Left ventricle myocardium inferior (tissue), 1 donor: Measurements from ENCODE around the gene ADAMTSL3. TPM values are rescaled to one million over a fixed set of nuclear protein-coding genes. Genes with fewer than 3 reads are reported as not detected.
A peak's percentile ranks its signal among the peaks of the same experiment; 100 is the strongest.
"Not testable (repeated sequence)": the region's sequence is repeated elsewhere in the genome, so short reads cannot be mapped to it uniquely, and the experiment has no call there.

Experiments used
- DNase-seq: peaks from one replicate; pipeline ENCODE4 v3.0.0-alpha.2; 2020
- H3K27ac ChIP-seq: fragments of 200-600 bp; replicated peaks from 2 replicates; pipeline ENCODE4 v1.8.0; 2021
- H3K27me3 ChIP-seq: fragments of 200-600 bp; 2 replicates; pipeline ENCODE4 v1.8.0; 2021; ENCODE audit warnings: low read depth
- H3K36me3 ChIP-seq: fragments of 200-600 bp; 2 replicates; pipeline ENCODE4 v1.8.0; 2021
- H3K4me1 ChIP-seq: fragments of 200-600 bp; 2 replicates; pipeline ENCODE4 v1.8.0; 2021
- H3K4me3 ChIP-seq: fragments of 200-600 bp; 2 replicates; pipeline ENCODE4 v1.8.0; 2021; ENCODE audit warnings: mild to moderate bottlenecking, moderate library complexity
- H3K9me3 ChIP-seq: fragments of 200-600 bp; replicated peaks from 2 replicates; pipeline ENCODE4 v1.8.0; 2021
- CTCF ChIP-seq: fragments of 200-600 bp; IDR thresholded peaks from 2 replicates; pipeline ENCODE4 v1.8.0; 2021; ENCODE audit warnings: antibody characterized with exemption, mild to moderate bottlenecking, borderline replicate concordance
- intact Hi-C: fragments of 100-400 bp; cut with micrococcal nuclease; formaldehyde crosslinking; loops from one replicate; pipeline ENCODE4 v1.11.0; 2022
- total RNA-seq: library from RNA; stranded (reverse); fragmentation: NEBNext Ultra II Directional; extraction: Animal tissue kit (Norgen Biotek cat#: 25700); gene quantifications from one replicate; pipeline ENCODE4 v1.2.1, GENCODE V29; 2021
- donor health status: DM: no; HTN: yes; CAD: no; lungs with severe emphysema.

ADAMTSL3 gene
- total RNA-seq, 1 donor from 2014 or later: 11.9 TPM

- Histone ChIP-seq H3K4me3 (no peak overlapping the region), H3K4me1 (no peaks in the 10 kb centered on the region), H3K36me3 (peaks cover 25% of the 10 kb centered on the region), H3K27me3 (no peaks in the 10 kb centered on the region), H3K9me3 (peaks cover 7% of the 10 kb centered on the region), H3K27ac (no peak overlapping the region)
- TF ChIP-seq CTCF: peak; percentile 68
- intact Hi-C loops: loop anchor here (10.0 kb wide), 1 partner anchor 289 kb away; no protein-coding TSS in a partner anchor
- no peak for DNase-seq
These were observed 369.7 kb downstream of the ADAMTSL3 start for GRCh38 chr15:84023636-84024035.

- H3K27me3 ChIP-seq: no peaks in the 10 kb centered on the region
- H3K4me1 ChIP-seq: no peaks in the 10 kb centered on the region
- DNase-seq: no peak
- H3K27ac ChIP-seq: no peak overlapping the region
- intact Hi-C loops: no loop called here
- no peak overlapping the region for H3K4me3 ChIP-seq
- TF ChIP-seq CTCF: no peak
- H3K9me3 ChIP-seq: peaks cover 12% of the 10 kb centered on the region
- H3K36me3 ChIP-seq: peaks cover 20% of the 10 kb centered on the region
These were observed 380.1 kb downstream of the ADAMTSL3 start for GRCh38 chr15:84033793-84034553.

- no peaks in the 10 kb centered on the region for H3K4me1 ChIP-seq
- H3K27me3 ChIP-seq: no peaks in the 10 kb centered on the region
- no peak overlapping the region for H3K4me3 ChIP-seq
- intact Hi-C loops: loop anchor here (5.0 kb wide), 1 partner anchor 462 kb away; no protein-coding TSS in a partner anchor
- no peak for DNase-seq
- H3K36me3 ChIP-seq: peaks cover 12% of the 10 kb centered on the region
- TF ChIP-seq CTCF: peak; percentile 44
- H3K27ac ChIP-seq: no peak overlapping the region
- H3K9me3 ChIP-seq: peaks cover 4% of the 10 kb centered on the region
These were observed 380.9 kb downstream of the ADAMTSL3 start for GRCh38 chr15:84034578-84035398.

- intact Hi-C loops: loop anchor here (5.0 kb wide), 1 partner anchor 463 kb away; no protein-coding TSS in a partner anchor
- Histone ChIP-seq H3K4me1 (no peaks in the 10 kb centered on the region), H3K27ac (no peak overlapping the region), H3K4me3 (no peak overlapping the region), H3K36me3 (peaks cover 10% of the 10 kb centered on the region), H3K9me3 (no peaks in the 10 kb centered on the region), H3K27me3 (no peaks in the 10 kb centered on the region)
- DNase-seq: no peak
- TF ChIP-seq CTCF: peak; percentile 62
These were observed 381.5 kb downstream of the ADAMTSL3 start for GRCh38 chr15:84035399-84035766.

- Histone ChIP-seq H3K9me3 (no peaks in the 10 kb centered on the region), H3K4me1 (no peaks in the 10 kb centered on the region), H3K27me3 (no peaks in the 10 kb centered on the region), H3K36me3 (peaks cover 11% of the 10 kb centered on the region), H3K27ac (no peak overlapping the region), H3K4me3 (no peak overlapping the region)
- no peak for TF ChIP-seq CTCF
- no peak for DNase-seq
- intact Hi-C loops: loop anchor here (5.0 kb wide), 1 partner anchor 465 kb away; no protein-coding TSS in a partner anchor
These were observed 383.4 kb downstream of the ADAMTSL3 start for GRCh38 chr15:84037301-84037700.

- H3K4me3 ChIP-seq, H3K27ac ChIP-seq, H3K27me3 ChIP-seq, H3K4me1 ChIP-seq, intact Hi-C loops, DNase-seq: not testable (repeated sequence)
- Histone ChIP-seq H3K9me3 (peaks cover 30% of the 10 kb centered on the region), H3K36me3 (peaks cover 13% of the 10 kb centered on the region)
These were observed 388.6 kb downstream of the ADAMTSL3 start for GRCh38 chr15:84042434-84043056.
